Sigmoid colon (tissue), 7 donors: ENCODE data around the gene TMEM40. TPM values are rescaled to one million over a fixed set of nuclear protein-coding genes. Genes with fewer than 3 reads are reported as not detected.
"Not testable (repeated sequence)": the region's sequence is repeated elsewhere in the genome, so short reads cannot be mapped to it uniquely, and the experiment has no call there.

ENCODE experiments used
- DNase-seq: peaks from one replicate; pipeline ENCODE4 v3.0.0-alpha.2; 2019
- H3K27ac ChIP-seq, 4 donors: fragments of 200-600 bp; sonication (generic); one replicate each; pipeline ENCODE4 v1.5.1; 2016 to 2019; ENCODE audit warnings: mild to moderate bottlenecking in 1 of 4
- H3K27me3 ChIP-seq, 3 donors: fragments of 200-600 bp; sonication (generic); one replicate each; pipeline ENCODE4 v1.5.1; 2019; ENCODE audit warnings: mild to moderate bottlenecking in 1 of 3
- H3K36me3 ChIP-seq, 4 donors: fragments of 200-600 bp; sonication (generic); one replicate each; pipeline ENCODE4 v1.5.1; 2016 to 2019
- H3K4me1 ChIP-seq, 4 donors: fragments of 200-600 bp; sonication (generic); one replicate each; pipeline ENCODE4 v1.5.1; 2017 to 2019
- H3K4me3 ChIP-seq, 4 donors: fragments of 200-600 bp; sonication (generic); one replicate each; pipeline ENCODE4 v1.5.1; 2017 to 2019; ENCODE audit warnings: mild to moderate bottlenecking in 2 of 4, moderate library complexity in 1 of 4
- H3K9me3 ChIP-seq, 4 donors: fragments of 200-600 bp in 3 of 4; sonication (generic) in 3 of 4; one replicate each; pipeline versions ENCODE4 v1.5.1 to v1.6.1; 2013 to 2019
- CTCF ChIP-seq, 4 experiments: fragments of 450-650 bp in 3 of 4; fragments of 200-600 bp in 1 of 4; IDR thresholded peaks; one replicate each; pipeline ENCODE4 v1.5.1; 2016 to 2019; ENCODE audit warnings: antibody characterized with exemption in 4 of 4, mild to moderate bottlenecking in 3 of 4, moderate library complexity in 2 of 4
- EP300 ChIP-seq, 4 donors: sonication (generic); formaldehyde crosslinking; IDR thresholded peaks; one replicate each; pipeline ENCODE4 v1.6.1; 2017; ENCODE audit warnings: antibody characterized with exemption in 4 of 4
- POLR2A ChIP-seq, 2 donors: fragments of 450-650 bp; IDR thresholded peaks; one replicate each; pipeline ENCODE4 v1.6.1; 2016; ENCODE audit warnings: antibody characterized with exemption in 2 of 2, mild to moderate bottlenecking in 2 of 2, moderate library complexity in 2 of 2
- POLR2AphosphoS5 ChIP-seq, 4 donors: sonication (generic); formaldehyde crosslinking; IDR thresholded peaks; one replicate each; pipeline ENCODE4 v1.6.1; 2017; ENCODE audit warnings: antibody characterized with exemption in 4 of 4
- WGBS, 2 donors: extraction: QIAGEN DNeasy Blood & Tissue Kit; methylation state at CpG; one replicate each; pipeline ENCODE4 v1.1.7; 2013; 5-methylcytosine and 5-hydroxymethylcytosine counted together
- intact Hi-C: fragments of 100-400 bp; cut with DNase I; formaldehyde crosslinking; loops from one replicate; pipeline ENCODE4 v1.15.1; 2023
- polyA plus RNA-seq, 3 donors: library from polyadenylated mRNA; stranded (reverse); fragments of 200-250 nt; gene quantifications; one replicate each; pipeline ENCODE4 v1.2.3, GENCODE V29; 2013
- total RNA-seq, 4 donors: library from RNA; depleted of rRNA; stranded (reverse); fragments of >200 nt; gene quantifications; one replicate each; pipeline ENCODE4 v1.1.0, GENCODE V29; 2016
- donor health status: healthy with polysubstance abuse.
- donor health status: Bipolar disorder and iron deficiency.
- donor health status: healthy.

Gene TMEM40
- total and polyA plus RNA-seq, 7 donors = 0.10 to 0.60 TPM; not detected in 5

DNA sequence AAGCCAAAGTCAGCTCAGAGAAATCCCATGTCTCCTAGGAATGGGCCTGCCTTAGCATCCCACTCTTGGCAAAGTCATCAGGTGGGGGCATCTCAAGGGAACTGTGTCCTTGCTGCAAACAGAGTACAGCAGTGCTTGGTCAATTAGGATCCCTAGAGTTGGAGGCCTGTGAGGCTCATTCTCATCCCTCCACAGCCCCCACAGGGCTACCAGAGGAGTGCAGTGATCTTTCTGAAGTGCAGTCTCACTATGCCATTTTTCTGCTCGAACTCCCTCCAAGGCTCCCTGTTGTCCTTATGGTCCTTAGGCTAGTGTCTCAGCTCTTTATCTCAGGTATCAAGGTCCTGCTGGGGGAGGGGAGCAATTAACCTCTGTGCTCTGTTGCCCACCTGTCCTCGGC, 31.1 kb downstream of the TMEM40 start:
- H3K27me3 ChIP-seq = no peaks in the 10 kb centered on the region
- no peaks in the 10 kb centered on the region for H3K9me3 ChIP-seq
- TF ChIP-seq POLR2AphosphoS5 (IDR thresholded peaks at IDR 0.05) = no peak
- no peak for TF ChIP-seq CTCF (IDR thresholded peaks at IDR 0.05)
- no peak overlapping the region for H3K4me3 ChIP-seq
- H3K4me1 ChIP-seq = peaks cover 0 to 11% (median 8%) of the 10 kb centered on the region in 4 donors
- H3K27ac ChIP-seq = no peak overlapping the region
- intact Hi-C loops = no loop called here
- WGBS, 2 donors = 83% methylated on average over 2 of the region's 2 CpGs
- no peaks in the 10 kb centered on the region for H3K36me3 ChIP-seq
- no peak for DNase-seq

- 61 to 72% methylated on average over 3 of the region's 3 CpGs for WGBS, 2 donors
Observed at GRCh38 chr3:12727481-12727880, 31.6 kb downstream of the TMEM40 start.

GRCh38 chr3:12725436-12725835, 33.6 kb downstream of the TMEM40 start:
- Histone ChIP-seq H3K9me3 (no peaks in the 10 kb centered on the region), H3K4me3 (no peak overlapping the region), H3K4me1 (peaks cover 0 to 11% (median 8%) of the 10 kb centered on the region in 4 donors), H3K36me3 (no peaks in the 10 kb centered on the region), H3K27ac (no peak overlapping the region), H3K27me3 (no peaks in the 10 kb centered on the region)
- TF ChIP-seq POLR2A (IDR thresholded peaks at IDR 0.05) = no peak
- TF ChIP-seq EP300 (IDR thresholded peaks at IDR 0.05) = no peak
- TF ChIP-seq CTCF (IDR thresholded peaks at IDR 0.05) = no peak
- no peak for TF ChIP-seq POLR2AphosphoS5 (IDR thresholded peaks at IDR 0.05)
- WGBS, 2 donors = 62 to 78% methylated on average over 1 of the region's 1 CpG
- intact Hi-C loops = no loop called here
- DNase-seq = no peak

More at GRCh38 chr3:12727481-12727880, 31.6 kb downstream of the TMEM40 start:
- TF ChIP-seq POLR2AphosphoS5 (IDR thresholded peaks at IDR 0.05) (no peak), CTCF (IDR thresholded peaks at IDR 0.05) (no peak), EP300 (IDR thresholded peaks at IDR 0.05) (no peak), POLR2A (IDR thresholded peaks at IDR 0.05) (no peak)
- Histone ChIP-seq H3K27ac (no peak overlapping the region), H3K36me3 (no peaks in the 10 kb centered on the region), H3K4me1 (peaks cover 0 to 11% (median 8%) of the 10 kb centered on the region in 4 donors), H3K27me3 (no peaks in the 10 kb centered on the region), H3K4me3 (no peak overlapping the region), H3K9me3 (no peaks in the 10 kb centered on the region)
- intact Hi-C loops = no loop called here
- DNase-seq = no peak

DNA sequence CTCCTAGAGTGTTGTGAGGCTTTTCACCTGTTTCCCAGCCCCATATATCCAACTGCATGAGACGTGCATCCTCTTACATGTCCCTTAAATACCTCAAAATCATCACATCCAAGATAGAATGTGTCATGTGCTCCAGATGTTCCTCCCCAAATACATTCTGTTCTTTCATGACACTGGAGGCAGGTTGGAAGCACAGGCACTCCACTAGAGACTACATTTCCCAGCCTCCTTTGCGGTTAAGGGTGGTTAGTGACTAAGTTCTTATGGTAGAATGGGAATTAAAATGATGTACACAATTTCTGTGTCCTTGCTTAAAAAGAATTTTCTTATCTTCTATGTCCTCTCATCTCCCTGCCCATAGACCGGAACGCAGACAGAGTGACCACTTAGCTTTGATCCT, 34.3 kb downstream of the TMEM40 start:
- DNase-seq = no peak
- H3K4me1 ChIP-seq = peaks cover 0 to 16% (median 13%) of the 10 kb centered on the region in 4 donors
- no peaks in the 10 kb centered on the region for H3K9me3 ChIP-seq
- H3K4me3 ChIP-seq = no peak overlapping the region
- intact Hi-C loops = no loop called here
- TF ChIP-seq CTCF (IDR thresholded peaks at IDR 0.05) (no peak), EP300 (IDR thresholded peaks at IDR 0.05) (no peak), POLR2A (IDR thresholded peaks at IDR 0.05) (no peak), POLR2AphosphoS5 (IDR thresholded peaks at IDR 0.05) (no peak)
- no peaks in the 10 kb centered on the region for H3K36me3 ChIP-seq
- WGBS, 2 donors = 88 to 94% methylated on average over 4 of the region's 4 CpGs
- no peaks in the 10 kb centered on the region for H3K27me3 ChIP-seq
- no peak overlapping the region for H3K27ac ChIP-seq

- H3K27me3 ChIP-seq, H3K36me3 ChIP-seq, H3K9me3 ChIP-seq, H3K27ac ChIP-seq, H3K4me1 ChIP-seq, DNase-seq, H3K4me3 ChIP-seq, intact Hi-C loops: not testable (repeated sequence)
Observed at GRCh38 chr3:12723362-12723761, 35.7 kb downstream of the TMEM40 start.
